Measurements from ENCODE around the gene ALOX15B. TPM values are rescaled to one million over a fixed set of nuclear protein-coding genes. Genes with fewer than 3 reads are reported as not detected.
A peak's percentile ranks its signal among the peaks of the same experiment; 100 is the strongest.

Gene ALOX15B
- total and polyA plus RNA-seq, 2 of the 13 experiments (the other 11 are each of a cell fraction or from before 2014, with no cell fraction given), result not detected

DNA sequence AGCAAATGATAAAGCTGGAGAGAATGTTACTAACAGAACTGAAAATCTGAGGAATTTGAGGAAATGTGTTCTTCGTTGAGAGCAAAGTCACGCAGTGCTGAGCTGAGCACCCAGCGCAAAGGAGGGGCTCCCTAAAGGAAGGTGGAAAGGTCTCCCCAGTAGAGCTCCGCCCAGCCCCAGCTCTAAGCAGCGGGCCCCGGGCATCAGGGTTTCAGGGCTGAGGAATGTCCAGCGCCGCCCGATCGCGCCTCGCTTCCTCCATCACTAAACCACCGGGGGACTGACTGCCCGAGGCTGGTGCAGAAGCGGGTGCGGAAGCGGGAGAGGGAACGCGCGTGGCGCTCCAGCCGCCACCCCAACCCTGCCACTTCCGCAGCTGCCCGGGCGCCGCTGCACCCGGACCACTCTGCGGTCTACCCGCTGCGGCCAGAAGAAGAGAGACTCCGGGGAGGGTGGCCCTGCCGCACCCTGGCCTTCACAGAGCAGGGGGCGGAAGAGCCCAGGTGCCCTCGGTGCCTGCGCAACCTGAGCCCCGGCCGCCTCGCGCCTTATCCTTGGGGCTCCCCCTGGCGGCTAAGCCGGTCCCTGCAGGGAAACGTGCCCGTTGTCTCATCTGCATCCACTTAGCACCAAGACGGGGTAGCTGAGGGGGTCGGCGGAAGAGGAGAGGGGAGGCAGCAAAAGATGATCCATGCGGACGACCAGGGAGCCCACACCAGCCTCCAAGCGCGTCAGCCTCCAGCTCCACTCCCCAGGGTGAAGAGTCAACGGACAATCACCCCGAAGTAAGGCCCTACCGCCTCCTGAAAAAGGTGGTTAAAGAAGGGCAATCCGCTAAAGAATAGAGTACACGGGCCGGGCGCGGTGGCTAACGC lies 48.8 kb upstream of the ALOX15B start (continued):
- TF ChIP-seq THAP9 (CRISPR knock-in tag; IDR thresholded peaks at IDR 0.05; ENCODE audit: borderline replicate concordance), result peak; percentile 77; the same call in 1 of the 2 replicates
- peak; percentile 29; the same call in 1 of the 2 replicates for TF ChIP-seq POGZ (CRISPR knock-in tag; IDR thresholded peaks at IDR 0.05)
- 0 out of 2 replicates have a peak, but pooled peaks have one; percentile 29 for TF ChIP-seq ZNF274 (CRISPR knock-in tag; IDR thresholded peaks at IDR 0.05)
- TF ChIP-seq, protein P1, sequence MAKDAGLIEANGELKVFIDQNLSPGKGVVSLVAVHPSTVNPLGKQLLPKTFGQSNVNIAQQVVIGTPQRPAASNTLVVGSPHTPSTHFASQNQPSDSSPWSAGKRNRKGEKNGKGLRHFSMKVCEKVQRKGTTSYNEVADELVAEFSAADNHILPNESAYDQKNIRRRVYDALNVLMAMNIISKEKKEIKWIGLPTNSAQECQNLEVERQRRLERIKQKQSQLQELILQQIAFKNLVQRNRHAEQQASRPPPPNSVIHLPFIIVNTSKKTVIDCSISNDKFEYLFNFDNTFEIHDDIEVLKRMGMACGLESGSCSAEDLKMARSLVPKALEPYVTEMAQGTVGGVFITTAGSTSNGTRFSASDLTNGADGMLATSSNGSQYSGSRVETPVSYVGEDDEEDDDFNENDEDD (CRISPR knock-in tag; IDR thresholded peaks at IDR 0.05; ENCODE audit: borderline replicate concordance), result peak; percentile 37; the same call in 1 of the 2 replicates
- TF ChIP-seq, protein P2, sequence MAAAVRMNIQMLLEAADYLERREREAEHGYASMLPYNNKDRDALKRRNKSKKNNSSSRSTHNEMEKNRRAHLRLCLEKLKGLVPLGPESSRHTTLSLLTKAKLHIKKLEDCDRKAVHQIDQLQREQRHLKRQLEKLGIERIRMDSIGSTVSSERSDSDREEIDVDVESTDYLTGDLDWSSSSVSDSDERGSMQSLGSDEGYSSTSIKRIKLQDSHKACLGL (CRISPR knock-in tag; IDR thresholded peaks at IDR 0.05), result peak; percentile 36; the same call in 1 of the 2 replicates
- TF ChIP-seq, protein P3, sequence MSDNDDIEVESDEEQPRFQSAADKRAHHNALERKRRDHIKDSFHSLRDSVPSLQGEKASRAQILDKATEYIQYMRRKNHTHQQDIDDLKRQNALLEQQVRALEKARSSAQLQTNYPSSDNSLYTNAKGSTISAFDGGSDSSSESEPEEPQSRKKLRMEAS (IDR thresholded peaks at IDR 0.05), result peak; percentile 86
- 0 out of 2 replicates have a peak, but pooled peaks have one; percentile 39 for TF ChIP-seq FLYWCH1 (CRISPR knock-in tag; IDR thresholded peaks at IDR 0.05)
- TF ChIP-seq, protein P4, sequence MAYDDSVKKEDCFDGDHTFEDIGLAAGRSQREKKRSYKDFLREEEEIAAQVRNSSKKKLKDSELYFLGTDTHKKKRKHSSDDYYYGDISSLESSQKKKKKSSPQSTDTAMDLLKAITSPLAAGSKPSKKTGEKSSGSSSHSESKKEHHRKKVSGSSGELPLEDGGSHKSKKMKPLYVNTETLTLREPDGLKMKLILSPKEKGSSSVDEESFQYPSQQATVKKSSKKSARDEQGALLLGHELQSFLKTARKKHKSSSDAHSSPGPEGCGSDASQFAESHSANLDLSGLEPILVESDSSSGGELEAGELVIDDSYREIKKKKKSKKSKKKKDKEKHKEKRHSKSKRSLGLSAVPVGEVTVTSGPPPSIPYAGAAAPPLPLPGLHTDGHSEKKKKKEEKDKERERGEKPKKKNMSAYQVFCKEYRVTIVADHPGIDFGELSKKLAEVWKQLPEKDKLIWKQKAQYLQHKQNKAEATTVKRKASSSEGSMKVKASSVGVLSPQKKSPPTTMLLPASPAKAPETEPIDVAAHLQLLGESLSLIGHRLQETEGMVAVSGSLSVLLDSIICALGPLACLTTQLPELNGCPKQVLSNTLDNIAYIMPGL (CRISPR knock-in tag; IDR thresholded peaks at IDR 0.05; ENCODE audit: borderline replicate concordance in 1 of 2, low read depth in 1 of 2), result peak; percentile 94 to 95
- peak; percentile 85 for TF ChIP-seq RAD21 (CRISPR knock-in tag; IDR thresholded peaks at IDR 0.05)
- TF ChIP-seq ZNF207 (IDR thresholded peaks at IDR 0.05; ENCODE audit: borderline replicate concordance), result no peak
- TF ChIP-seq XRCC5 (optimal IDR thresholded peaks at IDR 0.05; ENCODE audit: low read length), result peak; percentile 66
- TF ChIP-seq MEIS2 (CRISPR knock-in tag; IDR thresholded peaks at IDR 0.05), result 0 out of 2 replicates have a peak, but pooled peaks have one; percentile 25
- peak; percentile 61 for TF ChIP-seq RBFOX2 (IDR thresholded peaks at IDR 0.05; ENCODE audit: low read depth, low read length)
- TF ChIP-seq, protein P5, sequence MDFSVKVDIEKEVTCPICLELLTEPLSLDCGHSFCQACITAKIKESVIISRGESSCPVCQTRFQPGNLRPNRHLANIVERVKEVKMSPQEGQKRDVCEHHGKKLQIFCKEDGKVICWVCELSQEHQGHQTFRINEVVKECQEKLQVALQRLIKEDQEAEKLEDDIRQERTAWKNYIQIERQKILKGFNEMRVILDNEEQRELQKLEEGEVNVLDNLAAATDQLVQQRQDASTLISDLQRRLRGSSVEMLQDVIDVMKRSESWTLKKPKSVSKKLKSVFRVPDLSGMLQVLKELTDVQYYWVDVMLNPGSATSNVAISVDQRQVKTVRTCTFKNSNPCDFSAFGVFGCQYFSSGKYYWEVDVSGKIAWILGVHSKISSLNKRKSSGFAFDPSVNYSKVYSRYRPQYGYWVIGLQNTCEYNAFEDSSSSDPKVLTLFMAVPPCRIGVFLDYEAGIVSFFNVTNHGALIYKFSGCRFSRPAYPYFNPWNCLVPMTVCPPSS (IDR thresholded peaks at IDR 0.05), result no peak
- TF ChIP-seq MYNN (CRISPR knock-in tag; IDR thresholded peaks at IDR 0.05; ENCODE audit: low read depth), result peak; percentile 27; the same call in 1 of the 2 replicates
- TF ChIP-seq, protein P6, sequence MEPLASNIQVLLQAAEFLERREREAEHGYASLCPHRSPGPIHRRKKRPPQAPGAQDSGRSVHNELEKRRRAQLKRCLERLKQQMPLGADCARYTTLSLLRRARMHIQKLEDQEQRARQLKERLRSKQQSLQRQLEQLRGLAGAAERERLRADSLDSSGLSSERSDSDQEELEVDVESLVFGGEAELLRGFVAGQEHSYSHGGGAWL (CRISPR knock-in tag; IDR thresholded peaks at IDR 0.05), result peak; percentile 44; the same call in 1 of the 2 replicates
- peak; percentile 51; the same call in 1 of the 2 replicates for TF ChIP-seq ZNF430 (CRISPR knock-in tag; IDR thresholded peaks at IDR 0.05)
- peak; percentile 63 for TF ChIP-seq SP4 (CRISPR knock-in tag; IDR thresholded peaks at IDR 0.05)
